HCT116 (cell line): Measurements from ENCODE around the gene JADE1. TPM values are rescaled to one million over a fixed set of nuclear protein-coding genes. Genes with fewer than 3 reads are reported as not detected.

Source experiments
- ATAC-seq: fragments of 200-7000 bp; cut with Tn5 transposase; 2 replicates; pipeline ENCODE4 v1.9.1; 2020; ENCODE audit warnings: mild to moderate bottlenecking, moderate library complexity
- BruUV-seq: library from RNA; stranded (reverse); fragments of 400-500 nt; replicated peaks from 2 replicates; lab custom pipeline; 2021; lab: Mats Ljungman, UMichigan
- CTCF ChIA-PET: fragments of 300-600 bp; sonication (Branson Sonifier 250); formaldehyde crosslinking; loops from one replicate; lab custom pipeline; 2021; ENCODE audit warnings: antibody characterized with exemption; lab: Charles Lee
- POLR2A ChIA-PET: fragments of 300-600, 350-600 bp; sonication (Branson Sonifier 250); formaldehyde crosslinking; loops from one replicate; lab custom pipeline; 2021; ENCODE audit warnings: antibody characterized with exemption; lab: Charles Lee
- RAD21 ChIA-PET, 2 experiments: fragments of 300-600 bp; sonication (Branson Sonifier 250); formaldehyde crosslinking; loops; one replicate each; lab custom pipeline; 2023; ENCODE audit warnings: low total read pairs in 2 of 2; ENCODE audit not compliant: uncharacterized antibody in 2 of 2, unreplicated experiment in 2 of 2, low non-redundant PET in 1 of 2; lab: Charles Lee
- DNase-seq: peaks from one replicate; pipeline ENCODE4 v3.0.0-alpha.2; 2010; ENCODE audit warnings: low read depth, low spot score
- H2AFZ ChIP-seq: fragments of 200-600 bp; shearing (Covaris generic), sonication (generic); 2 replicates; pipeline ENCODE4 v1.6.1; 2017; ENCODE audit warnings: low read depth, mixed run types, mixed read lengths, antibody characterized with exemption, low read length; ENCODE audit not compliant: poor library complexity, severe bottlenecking
- H3K27ac ChIP-seq: 2 replicates; pipeline ENCODE4 v1.5.1; 2012; ENCODE audit warnings: low read depth, low read length
- H3K27me3 ChIP-seq: fragments of 200-600 bp; sonication (generic); 2 replicates; pipeline ENCODE4 v1.6.1; 2016; ENCODE audit warnings: mixed run types, low read length, mixed read lengths; ENCODE audit not compliant: insufficient read depth
- H3K36me3 ChIP-seq, 2 experiments: fragments of 200-500 bp in 1 of 2; fragments of 200-600 bp in 1 of 2; sonication (Bioruptor generic) in 1 of 2; sonication (generic) in 1 of 2; 2 replicates each; pipeline versions ENCODE4 v1.5.1 to v1.6.1; 2014 to 2016; ENCODE audit warnings: low read length in 2 of 2, inconsistent platforms in 1 of 2, mixed read lengths in 1 of 2, mixed run types in 1 of 2; ENCODE audit not compliant: insufficient read depth in 2 of 2, control insufficient read depth in 1 of 2
- H3K4me1 ChIP-seq, 2 experiments: fragments of 200-600 bp in 1 of 2; sonication (generic) in 1 of 2; 2 replicates each; pipeline versions ENCODE4 v1.5.1 to v1.6.1; 2012 to 2017; ENCODE audit warnings: low read length in 2 of 2, inconsistent platforms in 1 of 2, mild to moderate bottlenecking in 1 of 2, mixed read lengths in 1 of 2, mixed run types in 1 of 2, moderate library complexity in 1 of 2; ENCODE audit not compliant: insufficient read depth in 2 of 2, control insufficient read depth in 1 of 2
- H3K4me2 ChIP-seq: fragments of 200-600 bp; sonication (generic); 2 replicates; pipeline ENCODE4 v1.6.1; 2017; ENCODE audit warnings: mixed run types, low read length, mixed read lengths
- H3K4me3 ChIP-seq, 2 experiments: fragments of 200-600 bp in 1 of 2; sonication (generic) in 1 of 2; replicated peaks in 1 of 2; 2 replicates each; pipeline ENCODE4 v1.5.1; 2011 to 2016; ENCODE audit warnings: low read length in 2 of 2, control low read depth in 1 of 2, low read depth in 1 of 2, mild to moderate bottlenecking in 1 of 2, mixed read lengths in 1 of 2, mixed run types in 1 of 2
- H3K79me2 ChIP-seq: fragments of 200-600 bp; sonication (generic); 2 replicates; pipeline ENCODE4 v1.6.1; 2017; ENCODE audit warnings: mild to moderate bottlenecking, mixed run types, low read length, moderate library complexity, mixed read lengths; ENCODE audit not compliant: insufficient read depth
- H3K9ac ChIP-seq: fragments of 200-600 bp; sonication (generic); 2 replicates; pipeline ENCODE4 v1.6.1; 2016; ENCODE audit warnings: low read length, mixed read lengths
- H3K9me2 ChIP-seq: fragments of 200-600 bp; sonication (generic), shearing (Covaris generic); 2 replicates; pipeline ENCODE4 v1.6.1; 2017; ENCODE audit warnings: mixed run types, mild to moderate bottlenecking, moderate library complexity; ENCODE audit not compliant: insufficient read depth
- H3K9me3 ChIP-seq, 2 experiments: fragments of 200-500 bp in 1 of 2; fragments of 200-600 bp in 1 of 2; sonication (Bioruptor generic) in 1 of 2; sonication (generic) in 1 of 2; 2 replicates each; pipeline ENCODE4 v1.6.1; 2014 to 2017; ENCODE audit warnings: low read length in 2 of 2, mixed read lengths in 2 of 2, inconsistent platforms in 1 of 2, low read depth in 1 of 2, mild to moderate bottlenecking in 1 of 2, mixed run types in 1 of 2, moderate library complexity in 1 of 2; ENCODE audit not compliant: control insufficient read depth in 1 of 2, insufficient read depth in 1 of 2
- H4K20me1 ChIP-seq: fragments of 200-600 bp; sonication (generic), shearing (Covaris generic); 2 replicates; pipeline ENCODE4 v1.6.1; 2017; ENCODE audit warnings: mixed run types, mild to moderate bottlenecking, moderate library complexity; ENCODE audit not compliant: insufficient read depth
- JUND ChIP-seq: IDR thresholded peaks from 2 replicates; pipeline ENCODE4 v1.6.1; 2012
- RAD21 ChIP-seq: IDR thresholded peaks from 2 replicates; pipeline ENCODE4 v1.6.1; 2012; ENCODE audit warnings: low read depth, mild to moderate bottlenecking
- SRF ChIP-seq: IDR thresholded peaks from 2 replicates; pipeline ENCODE4 v1.6.1; 2012; ENCODE audit warnings: low read depth
- intact Hi-C: fragments of 100-400 bp; cut with micrococcal nuclease; formaldehyde crosslinking; loops from 2 replicates; pipeline ENCODE4 v1.10.0; 2022
- total RNA-seq: library from RNA; stranded (reverse); gene quantifications from one replicate; pipeline ENCODE4 v1.2.1, GENCODE V29; 2021; ENCODE audit not compliant: unreplicated experiment
- TF ChIP-seq, protein P1 (sequence below): IDR thresholded peaks from 2 replicates; pipeline ENCODE4 v1.6.1; 2011; ENCODE audit warnings: mild to moderate bottlenecking, low read length, moderate library complexity; ENCODE audit not compliant: insufficient replicate concordance; ENCODE audit errors: extremely low read depth
- TF ChIP-seq, protein P2 (sequence below): IDR thresholded peaks from 2 replicates; pipeline ENCODE4 v1.6.1; 2012

Gene JADE1
- total RNA-seq, 1 experiment from 2014 or later = 26.5 TPM

DNA sequence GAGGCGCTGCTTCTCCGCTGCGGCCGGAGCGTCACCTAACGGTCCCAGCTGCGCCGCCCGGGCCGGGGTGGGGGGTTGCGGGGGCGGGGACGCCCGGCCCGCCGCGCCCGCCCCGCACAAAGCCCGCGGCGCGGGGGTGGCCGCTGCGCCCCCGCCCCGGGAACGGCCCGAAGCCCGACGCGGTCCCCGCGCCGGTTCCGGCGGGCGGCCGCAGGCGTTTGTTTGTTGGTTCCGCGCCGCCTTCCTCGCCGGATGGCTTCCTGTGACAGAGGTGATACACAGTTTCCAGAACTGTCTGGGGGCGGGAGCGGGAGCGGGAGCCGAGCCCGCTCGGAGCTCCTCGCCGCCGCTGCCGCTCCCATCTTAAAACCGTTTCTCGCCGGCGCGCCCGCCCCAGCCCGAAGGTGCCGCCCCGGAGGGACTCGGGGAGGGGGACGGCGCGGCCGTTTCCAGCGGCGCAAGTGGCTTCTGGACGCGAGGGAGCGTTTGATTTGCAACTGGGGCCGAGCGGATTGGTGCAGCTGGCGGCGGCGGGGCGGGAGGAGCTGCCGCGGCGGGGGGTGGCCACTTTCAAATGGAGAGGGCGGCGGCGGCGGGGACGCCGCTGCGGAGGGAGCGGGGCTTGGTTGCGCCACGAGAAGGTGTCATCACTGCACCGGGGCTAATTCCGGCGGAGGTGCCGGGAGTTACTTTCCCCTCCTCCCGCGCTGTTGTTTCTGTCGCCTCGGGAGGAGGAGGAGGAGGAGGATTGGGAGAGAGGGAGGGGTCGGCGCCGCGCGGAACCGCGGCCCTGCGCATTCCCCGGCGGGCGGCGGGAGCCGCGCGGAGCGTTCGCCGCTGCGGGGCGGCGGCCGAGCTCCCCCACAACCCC lies 2.3 kb downstream of the JADE1 start (continued):
- TF ChIP-seq, protein P1, sequence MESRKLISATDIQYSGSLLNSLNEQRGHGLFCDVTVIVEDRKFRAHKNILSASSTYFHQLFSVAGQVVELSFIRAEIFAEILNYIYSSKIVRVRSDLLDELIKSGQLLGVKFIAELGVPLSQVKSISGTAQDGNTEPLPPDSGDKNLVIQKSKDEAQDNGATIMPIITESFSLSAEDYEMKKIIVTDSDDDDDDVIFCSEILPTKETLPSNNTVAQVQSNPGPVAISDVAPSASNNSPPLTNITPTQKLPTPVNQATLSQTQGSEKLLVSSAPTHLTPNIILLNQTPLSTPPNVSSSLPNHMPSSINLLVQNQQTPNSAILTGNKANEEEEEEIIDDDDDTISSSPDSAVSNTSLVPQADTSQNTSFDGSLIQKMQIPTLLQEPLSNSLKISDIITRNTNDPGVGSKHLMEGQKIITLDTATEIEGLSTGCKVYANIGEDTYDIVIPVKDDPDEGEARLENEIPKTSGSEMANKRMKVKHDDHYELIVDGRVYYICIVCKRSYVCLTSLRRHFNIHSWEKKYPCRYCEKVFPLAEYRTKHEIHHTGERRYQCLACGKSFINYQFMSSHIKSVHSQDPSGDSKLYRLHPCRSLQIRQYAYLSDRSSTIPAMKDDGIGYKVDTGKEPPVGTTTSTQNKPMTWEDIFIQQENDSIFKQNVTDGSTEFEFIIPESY = no peak
- TF ChIP-seq JUND = 0 out of 2 replicates have a peak, but pooled peaks have one; percentile 12
- TF ChIP-seq SRF = no peak
- TF ChIP-seq, protein P2, sequence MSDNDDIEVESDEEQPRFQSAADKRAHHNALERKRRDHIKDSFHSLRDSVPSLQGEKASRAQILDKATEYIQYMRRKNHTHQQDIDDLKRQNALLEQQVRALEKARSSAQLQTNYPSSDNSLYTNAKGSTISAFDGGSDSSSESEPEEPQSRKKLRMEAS = peak; percentile 41

GRCh38 chr4:128812442-128813235 lies 3.1 kb downstream of the JADE1 start:
- peak overlapping the region; percentile 100 for H3K4me2 ChIP-seq
- ATAC-seq = no peak
- H4K20me1 ChIP-seq = no peaks in the 10 kb centered on the region
- peak overlapping the region; percentile 64 to 92 for H3K4me3 ChIP-seq
- H3K27ac ChIP-seq = peak overlapping the region; percentile 91
- RAD21 ChIA-PET = no interaction called here
- intact Hi-C loops = loop anchor here (5.0 kb wide), 2 partner anchors 360 to 525 kb away; partner anchors contain the start of gene PGRMC2
- no peak overlapping the region for H2AFZ ChIP-seq
- peak overlapping the region; percentile 82 for H3K9ac ChIP-seq
- no peak for TF ChIP-seq RAD21
- TF ChIP-seq, protein P2 = 0 out of 2 replicates have a peak, but pooled peaks have one; percentile 25
- no peaks in the 10 kb centered on the region for H3K27me3 ChIP-seq
- POLR2A ChIA-PET = interaction anchor here (1.1 to 2.0 kb wide), 4 partner anchors 11 to 288 kb away, joined by 3 to 7 read pairs (median 4); no protein-coding TSS in a partner anchor
- CTCF ChIA-PET = interaction anchor here (1.9 kb wide), 1 partner anchor 238 kb away, joined by 9 read pairs; no protein-coding TSS in a partner anchor
- H3K9me3 ChIP-seq = no peaks in the 10 kb centered on the region
- peak; percentile 19 for DNase-seq
- H3K79me2 ChIP-seq = peaks cover 50% of the 10 kb centered on the region
- H3K9me2 ChIP-seq = no peaks in the 10 kb centered on the region
- peaks cover 10 to 27% of the 10 kb centered on the region in 2 experiments; a peak in 3 of 4 replicates for H3K4me1 ChIP-seq
- H3K36me3 ChIP-seq = no peaks in the 10 kb centered on the region
- TSS peak; percentile 23 for BruUV-seq
